HG03571 (cell line): ENCODE measurements around the gene VSIG4.
"Not testable (repeated sequence)": the region's sequence is repeated elsewhere in the genome, so short reads cannot be mapped to it uniquely, and the experiment has no call there.

Source experiments
- ATAC-seq: cut with Tn5 transposase; IDR thresholded peaks from one replicate; pipeline ENCODE4 v1.9.1; 2021; ENCODE audit not compliant: unreplicated experiment

Gene VSIG4, protein sequence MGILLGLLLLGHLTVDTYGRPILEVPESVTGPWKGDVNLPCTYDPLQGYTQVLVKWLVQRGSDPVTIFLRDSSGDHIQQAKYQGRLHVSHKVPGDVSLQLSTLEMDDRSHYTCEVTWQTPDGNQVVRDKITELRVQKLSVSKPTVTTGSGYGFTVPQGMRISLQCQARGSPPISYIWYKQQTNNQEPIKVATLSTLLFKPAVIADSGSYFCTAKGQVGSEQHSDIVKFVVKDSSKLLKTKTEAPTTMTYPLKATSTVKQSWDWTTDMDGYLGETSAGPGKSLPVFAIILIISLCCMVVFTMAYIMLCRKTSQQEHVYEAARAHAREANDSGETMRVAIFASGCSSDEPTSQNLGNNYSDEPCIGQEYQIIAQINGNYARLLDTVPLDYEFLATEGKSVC

DNA sequence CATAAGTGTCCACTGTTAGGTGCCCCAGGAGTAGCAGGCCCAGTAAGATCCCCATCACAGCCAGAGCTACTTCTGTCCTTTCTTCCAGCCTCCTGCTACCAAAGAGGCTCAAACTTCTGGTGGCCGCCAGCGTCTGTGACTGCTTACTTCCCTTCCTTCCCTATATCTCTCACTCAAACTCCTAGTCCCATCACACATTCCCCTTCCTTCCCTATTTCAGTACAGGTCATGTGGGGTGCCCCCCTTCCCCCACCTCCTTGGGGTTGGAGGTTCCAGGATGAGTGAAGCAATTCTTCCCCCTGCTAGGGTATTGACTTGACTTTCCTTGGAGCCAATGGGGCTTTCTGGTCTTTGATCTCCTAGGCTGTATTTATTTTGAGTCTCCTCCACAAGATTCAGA is at the start of gene VSIG4:
VSIG4 (minus strand) TSS at position 137 of the 400 bp plus-strand sequence; CDS start at position 55, 82 bp downstream.
- no peak for ATAC-seq

DNA sequence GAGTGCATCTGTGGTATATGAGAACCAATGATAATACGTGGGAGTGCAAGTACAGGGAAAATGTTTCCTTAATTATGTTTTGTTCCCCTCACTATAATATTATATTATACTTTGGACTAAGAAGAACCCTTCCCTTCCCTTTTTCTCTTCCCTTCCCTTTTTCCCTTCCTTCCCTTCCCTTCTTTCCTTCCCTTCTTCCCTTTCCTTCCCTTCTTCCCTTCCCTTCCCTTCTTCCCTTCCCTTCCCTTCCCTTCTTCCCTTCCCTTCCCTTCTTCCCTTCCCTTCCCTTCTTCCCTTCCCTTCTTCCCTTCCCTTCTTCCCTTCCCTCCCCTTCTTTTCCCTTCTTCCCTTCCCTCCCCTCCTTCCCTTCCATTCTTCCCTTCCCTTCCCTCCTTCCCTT is 36.9 kb upstream of the VSIG4 start:
- ATAC-seq: no peak

DNA sequence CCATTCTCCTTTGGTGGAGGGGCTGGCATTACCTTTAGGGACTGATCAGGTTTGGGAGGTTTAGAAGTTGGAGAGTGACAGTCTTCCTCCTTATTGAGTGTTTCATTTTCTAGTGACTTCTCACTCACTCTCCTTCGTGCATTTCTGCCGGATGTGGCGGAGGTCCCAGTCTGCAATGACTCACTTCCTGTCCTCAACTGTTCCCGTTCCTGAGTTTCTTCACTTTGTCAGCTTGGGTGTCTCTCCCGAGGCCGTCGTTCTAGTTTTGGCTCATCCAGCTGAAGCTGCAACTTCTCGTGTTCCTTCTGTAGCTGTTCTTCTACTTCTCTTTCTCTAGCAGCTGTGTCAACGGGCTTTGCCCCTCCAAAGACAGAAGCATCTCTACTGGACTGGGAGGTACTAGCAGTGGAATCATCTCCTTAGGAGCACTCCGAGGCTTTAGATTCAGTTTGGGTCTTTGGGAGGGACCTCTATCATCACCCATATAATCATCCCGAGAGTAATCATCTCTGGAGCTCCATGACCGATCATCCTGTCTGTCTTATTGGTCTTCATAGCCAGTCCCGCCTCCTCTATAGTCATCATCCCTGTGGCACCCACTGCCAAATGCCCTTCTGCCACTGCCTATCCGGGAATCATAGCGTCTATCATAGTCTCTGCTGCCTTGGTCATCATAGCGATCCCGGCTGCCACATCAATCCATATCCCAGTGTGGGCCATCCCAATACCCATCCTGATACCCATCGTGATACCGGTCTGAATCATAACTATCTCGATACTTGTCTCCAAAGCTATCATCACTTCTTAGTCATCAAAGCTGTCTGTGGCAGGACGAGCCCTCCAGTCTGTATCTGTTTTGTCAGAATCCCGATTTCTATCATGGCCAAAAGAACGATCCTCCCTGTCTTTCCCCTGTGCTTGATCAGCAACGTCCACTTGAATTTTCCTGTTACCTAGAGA is 35.3 kb upstream of the VSIG4 start:
- no peak for ATAC-seq

DNA sequence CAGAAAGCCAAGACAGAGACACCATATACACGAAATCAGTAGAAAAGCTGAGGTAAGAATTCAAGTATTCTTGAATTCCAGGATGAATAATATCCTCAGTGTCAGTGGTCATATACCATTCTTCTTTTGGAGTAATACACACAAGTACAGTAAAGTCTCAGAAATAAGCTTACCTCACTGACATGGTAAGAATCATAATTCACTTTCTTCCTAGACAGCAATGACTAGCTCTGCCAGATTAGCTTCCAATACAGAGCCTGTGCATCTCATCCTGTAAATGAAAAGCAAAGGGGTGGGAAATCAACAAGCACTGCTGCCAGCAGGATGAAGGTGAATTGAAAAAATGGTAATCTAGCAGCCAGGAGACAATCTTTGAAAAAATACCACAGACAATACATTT is 31.2 kb upstream of the VSIG4 start:
- ATAC-seq: no peak

- ATAC-seq: no peak
Observed at GRCh38 chrX:66064261-66064660, 24.4 kb upstream of the VSIG4 start.

GRCh38 chrX:66057019-66057418 is 17.1 kb upstream of the VSIG4 start:
- ATAC-seq: not testable (repeated sequence)

- no peak for ATAC-seq
Observed at GRCh38 chrX:66054978-66055377, 15.1 kb upstream of the VSIG4 start.

DNA sequence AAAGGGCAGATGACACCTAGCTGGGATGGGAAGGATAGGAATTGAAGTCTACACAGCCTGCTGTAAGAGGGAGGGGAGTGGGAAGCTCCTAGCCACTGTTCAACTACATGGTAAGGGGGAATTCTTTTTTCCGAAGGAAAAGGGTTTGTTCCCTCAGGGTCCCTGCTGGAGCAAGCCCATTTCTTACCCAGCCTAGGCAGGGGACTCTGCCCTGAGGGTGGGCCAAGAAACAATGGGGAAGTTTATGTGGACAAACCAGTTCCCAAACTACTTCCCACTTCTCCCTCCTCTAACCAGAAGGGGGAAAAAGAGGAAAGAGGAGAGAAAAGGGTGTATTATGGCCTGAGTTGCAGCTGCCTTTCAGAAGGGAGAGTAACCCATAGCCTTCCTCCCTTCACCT is 13.5 kb upstream of the VSIG4 start:
- no peak for ATAC-seq

GRCh38 chrX:66051980-66052379 is 12.1 kb upstream of the VSIG4 start:
- ATAC-seq: no peak

GRCh38 chrX:66050140-66050569 is 10.3 kb upstream of the VSIG4 start:
- no peak for ATAC-seq

DNA sequence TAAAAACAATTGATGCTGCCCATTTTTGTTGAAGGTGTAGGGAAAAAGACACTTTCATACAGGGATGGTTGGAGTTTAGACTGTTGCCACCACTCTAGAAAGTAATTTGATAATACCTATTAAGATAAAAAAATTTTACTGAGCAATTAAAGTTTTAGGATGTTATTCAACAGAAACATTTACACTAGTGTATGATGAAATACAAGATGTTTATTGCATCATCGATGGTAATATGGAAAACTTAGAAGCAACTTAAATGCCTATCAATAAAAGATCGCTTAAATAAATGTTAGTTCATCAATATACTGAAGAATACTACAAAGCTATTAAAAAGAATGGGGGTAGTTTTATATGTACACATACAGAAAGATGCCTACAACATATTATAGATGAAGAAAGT is 9.2 kb upstream of the VSIG4 start:
- no peak for ATAC-seq

DNA sequence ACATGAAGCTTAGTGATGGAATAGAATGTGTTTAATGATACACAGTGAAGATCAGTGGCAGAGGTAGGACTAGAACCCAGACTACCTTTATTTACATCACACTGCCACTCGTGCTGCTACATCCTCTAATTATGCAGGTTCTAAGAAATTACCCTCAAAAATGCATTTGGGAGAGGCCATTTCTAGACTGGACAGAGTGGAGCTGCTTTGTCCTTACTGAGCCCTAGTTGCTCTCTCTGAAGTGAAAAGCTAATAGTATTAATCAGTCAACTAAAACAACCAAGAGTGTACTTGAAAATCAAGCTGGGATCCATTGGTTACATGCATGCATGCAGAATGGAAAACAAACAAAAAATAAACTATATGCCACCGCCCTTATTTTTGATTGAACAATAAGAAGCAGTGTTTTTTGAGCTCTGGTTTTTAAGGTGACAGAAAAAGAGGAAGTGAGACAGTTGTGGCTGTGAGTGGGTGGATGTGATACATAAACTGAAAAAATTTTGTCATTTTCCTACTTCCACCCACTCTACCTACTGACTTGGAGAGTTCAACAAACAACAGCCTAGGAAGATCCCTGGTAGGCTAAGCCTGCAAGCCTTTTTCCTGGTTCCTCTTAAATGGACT is 6.8 kb upstream of the VSIG4 start:
- ATAC-seq: peak; percentile 66

DNA sequence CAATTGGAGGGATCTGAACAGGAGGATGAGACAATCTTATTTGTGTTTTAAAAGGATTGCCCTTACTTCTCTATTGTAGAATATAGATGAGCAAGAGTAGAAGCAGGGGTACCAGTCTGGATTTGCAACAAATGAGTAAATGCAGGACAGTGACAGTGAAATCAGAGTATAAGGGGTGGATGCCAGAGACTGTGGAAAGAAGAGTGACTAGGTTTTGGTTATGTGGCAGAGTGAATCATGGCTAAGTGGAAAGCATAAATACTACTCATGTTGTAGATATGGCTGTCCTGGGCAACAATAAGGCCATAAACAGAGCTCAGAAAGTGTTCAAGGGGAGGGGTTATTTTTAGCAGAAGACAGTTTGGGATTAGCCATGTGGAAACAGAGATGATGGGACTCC is 6.0 kb upstream of the VSIG4 start:
- no peak for ATAC-seq

GRCh38 chrX:66043584-66043983 is 3.7 kb upstream of the VSIG4 start:
- ATAC-seq: no peak

DNA sequence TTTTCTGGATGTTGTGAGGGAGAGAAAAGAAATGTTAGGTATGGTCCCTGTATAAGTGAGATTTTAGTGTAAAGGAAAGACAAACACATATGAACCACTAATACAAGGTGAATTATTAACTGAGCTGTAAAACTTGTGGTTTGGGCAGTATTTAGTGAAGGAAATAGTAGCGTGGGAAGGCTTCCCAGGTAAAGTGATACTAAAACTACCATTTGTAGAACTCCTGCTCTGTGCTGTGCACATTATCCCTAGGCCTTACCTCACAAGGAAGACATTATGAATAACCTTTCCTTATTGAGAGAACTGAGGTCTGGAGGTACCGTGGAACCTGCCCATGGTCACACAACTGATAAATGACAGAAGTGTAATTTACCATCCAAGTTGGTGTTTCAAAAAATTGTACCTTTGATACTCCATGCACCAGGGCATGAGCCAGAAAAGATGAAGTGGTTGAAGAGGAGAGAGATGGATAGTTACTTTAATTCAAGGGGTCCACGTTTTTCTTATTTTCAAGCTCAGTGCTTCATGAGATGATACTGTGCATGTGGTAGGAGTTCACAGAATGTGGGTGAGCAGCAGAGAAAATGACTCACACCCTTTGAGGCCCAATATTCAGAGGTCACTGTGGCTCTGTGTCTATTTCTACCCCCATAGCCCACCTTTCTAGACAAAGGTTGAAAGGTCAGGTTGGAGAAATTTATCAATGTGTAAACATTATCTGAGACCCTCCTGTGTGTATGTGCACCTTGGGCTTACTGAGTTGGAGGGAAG is 2.6 kb upstream of the VSIG4 start:
- peak; percentile 57 for ATAC-seq

DNA sequence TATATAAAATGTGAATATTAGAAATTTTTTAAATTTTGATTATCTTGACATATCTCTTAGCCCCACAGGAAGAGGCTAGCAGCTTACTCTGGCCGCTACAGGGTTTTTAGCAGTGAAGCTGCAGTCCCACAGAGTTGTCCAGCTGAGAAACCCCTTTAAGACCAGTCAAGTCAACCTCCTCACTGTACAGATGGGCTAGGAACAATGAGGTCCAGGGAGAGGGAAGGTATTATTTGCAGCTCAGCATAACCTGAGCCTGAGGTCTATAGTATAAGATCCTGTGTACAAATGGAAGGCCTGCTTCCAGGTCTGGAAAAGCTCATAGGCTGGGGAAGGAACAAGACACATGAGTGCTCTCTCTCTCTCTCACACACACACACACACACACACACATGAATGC is 1.8 kb downstream of the VSIG4 start:
- no peak for ATAC-seq

DNA sequence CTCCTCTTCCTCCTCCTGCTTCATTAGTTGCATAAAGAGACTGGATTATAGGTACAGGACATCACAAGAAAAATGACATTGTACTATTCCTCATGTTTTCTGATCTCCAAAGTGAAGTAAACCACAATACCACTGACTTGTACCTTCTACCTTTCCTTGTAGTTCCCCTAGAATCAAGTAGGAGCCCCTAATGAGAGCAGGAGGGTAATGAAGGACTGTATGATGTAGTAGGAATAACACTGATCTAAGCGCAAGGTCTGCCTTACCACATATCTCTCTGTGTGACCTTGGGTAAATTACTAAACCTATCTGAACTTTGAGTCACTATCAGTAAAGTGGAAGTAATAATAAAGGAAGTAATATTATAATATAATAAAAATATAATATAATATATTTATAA is 3.6 kb downstream of the VSIG4 start:
- no peak for ATAC-seq

DNA sequence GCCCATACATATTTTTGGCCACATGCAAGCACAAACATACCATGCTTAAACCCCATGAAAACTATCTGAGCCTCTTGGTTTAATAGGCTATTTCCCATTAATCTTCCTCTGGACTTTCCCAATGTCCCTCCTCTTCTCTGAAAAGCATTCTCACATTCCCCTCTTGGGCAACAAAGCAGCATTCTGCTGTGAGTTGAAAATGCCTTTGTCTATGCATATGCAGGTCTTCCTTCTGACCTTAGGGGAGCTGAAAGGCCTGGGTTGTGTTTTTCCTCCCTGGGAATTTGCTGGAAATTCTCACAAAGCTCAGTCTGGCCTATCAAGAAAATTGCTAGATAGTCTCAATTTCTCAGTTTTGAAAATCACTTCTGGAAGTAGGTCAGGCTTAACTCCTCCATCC is 4.2 kb downstream of the VSIG4 start:
- no peak for ATAC-seq

DNA sequence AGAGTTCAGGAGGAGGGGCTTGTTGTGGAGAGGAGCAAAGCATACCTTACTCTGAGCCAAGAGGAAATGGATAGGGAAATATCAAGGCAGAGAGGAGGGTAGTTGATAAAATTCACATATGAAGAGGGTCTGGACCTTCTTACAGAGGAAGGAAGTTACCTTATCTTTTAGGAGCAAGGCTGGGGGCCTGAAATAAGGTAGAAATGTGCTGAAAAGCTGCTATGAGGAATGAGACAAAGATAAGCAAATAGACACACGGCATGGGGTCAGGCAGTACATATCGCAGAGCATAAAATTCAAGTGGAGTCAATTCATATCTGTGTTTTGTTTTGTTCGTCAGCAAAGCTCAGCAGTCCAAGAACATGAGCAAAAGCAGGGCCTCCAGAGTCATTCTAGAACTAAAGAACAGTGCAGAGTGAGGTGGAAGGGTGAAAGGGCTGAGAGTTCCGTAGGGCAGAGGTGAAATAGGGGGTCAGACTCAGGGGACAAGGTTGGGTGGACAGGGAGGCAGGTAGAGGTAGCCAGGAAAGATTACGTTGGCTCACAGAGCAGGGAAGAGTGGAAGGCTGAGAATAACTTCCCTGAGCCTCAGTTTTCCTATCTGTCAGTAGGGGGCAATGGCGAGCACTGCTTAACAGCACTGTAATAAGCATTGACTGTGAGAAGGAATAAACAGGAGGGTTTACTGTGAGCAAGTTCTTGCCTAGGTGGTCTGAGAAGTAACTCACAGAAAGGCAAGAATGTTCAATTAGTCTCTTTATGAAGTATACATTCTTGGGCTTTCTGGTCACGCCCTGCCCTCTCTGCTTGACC is 9.2 kb downstream of the VSIG4 start:
- ATAC-seq: no peak

GRCh38 chrX:66028936-66029335 is 10.9 kb downstream of the VSIG4 start:
- ATAC-seq: no peak
